ENCODE data around the gene TRMT10C.
A peak's percentile ranks its signal among the peaks of the same experiment; 100 is the strongest.

DNA sequence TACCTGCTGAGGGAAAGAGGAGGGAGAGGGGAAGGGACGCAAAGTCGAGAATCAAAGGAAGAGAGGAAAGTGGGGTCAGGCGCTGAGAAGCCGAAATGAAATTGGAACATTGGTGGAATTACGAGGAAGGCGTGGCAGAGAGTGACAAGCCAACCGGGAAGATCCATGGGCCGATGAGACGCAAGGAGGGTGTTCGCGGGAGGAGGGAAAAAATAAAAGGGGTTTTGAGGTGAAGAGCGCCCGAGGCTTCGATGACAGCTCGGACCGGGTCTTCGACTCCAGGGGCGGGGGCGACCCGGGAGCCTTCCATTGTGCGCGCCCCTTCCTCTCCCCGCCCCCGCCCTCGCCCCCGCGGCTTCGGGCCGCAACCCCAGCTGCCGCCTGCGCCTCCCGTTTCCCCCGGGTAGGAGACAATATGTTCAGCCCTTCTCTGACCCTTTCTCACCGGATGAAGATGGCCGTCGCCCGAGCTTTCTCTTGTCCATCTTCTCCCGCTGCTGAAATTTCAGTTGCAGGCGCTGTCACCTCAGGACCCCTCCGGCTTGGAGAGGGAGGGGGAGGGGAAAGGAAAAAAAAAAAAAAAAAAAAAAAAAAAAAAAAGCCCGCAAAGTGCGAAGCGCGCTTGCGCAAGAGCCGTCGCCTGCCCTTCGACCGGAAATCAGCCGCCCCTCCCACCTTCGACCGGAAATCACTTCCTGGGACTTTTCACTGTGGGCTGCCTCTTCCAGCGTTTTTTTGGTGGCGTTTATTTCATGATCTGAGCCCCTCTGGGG, 48.8 kb upstream of the TRMT10C start, which contains the start of gene SENP7:
- TF ChIP-seq, protein P1, sequence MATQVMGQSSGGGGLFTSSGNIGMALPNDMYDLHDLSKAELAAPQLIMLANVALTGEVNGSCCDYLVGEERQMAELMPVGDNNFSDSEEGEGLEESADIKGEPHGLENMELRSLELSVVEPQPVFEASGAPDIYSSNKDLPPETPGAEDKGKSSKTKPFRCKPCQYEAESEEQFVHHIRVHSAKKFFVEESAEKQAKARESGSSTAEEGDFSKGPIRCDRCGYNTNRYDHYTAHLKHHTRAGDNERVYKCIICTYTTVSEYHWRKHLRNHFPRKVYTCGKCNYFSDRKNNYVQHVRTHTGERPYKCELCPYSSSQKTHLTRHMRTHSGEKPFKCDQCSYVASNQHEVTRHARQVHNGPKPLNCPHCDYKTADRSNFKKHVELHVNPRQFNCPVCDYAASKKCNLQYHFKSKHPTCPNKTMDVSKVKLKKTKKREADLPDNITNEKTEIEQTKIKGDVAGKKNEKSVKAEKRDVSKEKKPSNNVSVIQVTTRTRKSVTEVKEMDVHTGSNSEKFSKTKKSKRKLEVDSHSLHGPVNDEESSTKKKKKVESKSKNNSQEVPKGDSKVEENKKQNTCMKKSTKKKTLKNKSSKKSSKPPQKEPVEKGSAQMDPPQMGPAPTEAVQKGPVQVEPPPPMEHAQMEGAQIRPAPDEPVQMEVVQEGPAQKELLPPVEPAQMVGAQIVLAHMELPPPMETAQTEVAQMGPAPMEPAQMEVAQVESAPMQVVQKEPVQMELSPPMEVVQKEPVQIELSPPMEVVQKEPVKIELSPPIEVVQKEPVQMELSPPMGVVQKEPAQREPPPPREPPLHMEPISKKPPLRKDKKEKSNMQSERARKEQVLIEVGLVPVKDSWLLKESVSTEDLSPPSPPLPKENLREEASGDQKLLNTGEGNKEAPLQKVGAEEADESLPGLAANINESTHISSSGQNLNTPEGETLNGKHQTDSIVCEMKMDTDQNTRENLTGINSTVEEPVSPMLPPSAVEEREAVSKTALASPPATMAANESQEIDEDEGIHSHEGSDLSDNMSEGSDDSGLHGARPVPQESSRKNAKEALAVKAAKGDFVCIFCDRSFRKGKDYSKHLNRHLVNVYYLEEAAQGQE (IDR thresholded peaks at IDR 0.05; ENCODE audit: insufficient read depth in 1 of 2, low read depth in 2 of 2, low read length in 2 of 2), result peak in 1 of 2 experiments; percentile 39; a peak in 1 of 4 replicates
- TF ChIP-seq POLR2AphosphoS5 (IDR thresholded peaks at IDR 0.05; ENCODE audit: low read depth, low read length) (peak; percentile 92), SIN3A (IDR thresholded peaks at IDR 0.05; ENCODE audit: borderline replicate concordance, insufficient read depth, low read length) (0 out of 2 replicates have a peak, but pooled peaks have one; percentile 9)

Measured in PFSK-1 (cell line).